Measurements from ENCODE around the gene ZFC3H1. TPM values are rescaled to one million over a fixed set of nuclear protein-coding genes. Genes with fewer than 3 reads are reported as not detected.
A peak's percentile ranks its signal among the peaks of the same experiment; 100 is the strongest.

Gene ZFC3H1
- total and polyA plus RNA-seq, 2 of the 8 experiments (the other 6 are each of a cell fraction or from before 2014, with no cell fraction given), result 20.0 to 32.4 TPM

DNA sequence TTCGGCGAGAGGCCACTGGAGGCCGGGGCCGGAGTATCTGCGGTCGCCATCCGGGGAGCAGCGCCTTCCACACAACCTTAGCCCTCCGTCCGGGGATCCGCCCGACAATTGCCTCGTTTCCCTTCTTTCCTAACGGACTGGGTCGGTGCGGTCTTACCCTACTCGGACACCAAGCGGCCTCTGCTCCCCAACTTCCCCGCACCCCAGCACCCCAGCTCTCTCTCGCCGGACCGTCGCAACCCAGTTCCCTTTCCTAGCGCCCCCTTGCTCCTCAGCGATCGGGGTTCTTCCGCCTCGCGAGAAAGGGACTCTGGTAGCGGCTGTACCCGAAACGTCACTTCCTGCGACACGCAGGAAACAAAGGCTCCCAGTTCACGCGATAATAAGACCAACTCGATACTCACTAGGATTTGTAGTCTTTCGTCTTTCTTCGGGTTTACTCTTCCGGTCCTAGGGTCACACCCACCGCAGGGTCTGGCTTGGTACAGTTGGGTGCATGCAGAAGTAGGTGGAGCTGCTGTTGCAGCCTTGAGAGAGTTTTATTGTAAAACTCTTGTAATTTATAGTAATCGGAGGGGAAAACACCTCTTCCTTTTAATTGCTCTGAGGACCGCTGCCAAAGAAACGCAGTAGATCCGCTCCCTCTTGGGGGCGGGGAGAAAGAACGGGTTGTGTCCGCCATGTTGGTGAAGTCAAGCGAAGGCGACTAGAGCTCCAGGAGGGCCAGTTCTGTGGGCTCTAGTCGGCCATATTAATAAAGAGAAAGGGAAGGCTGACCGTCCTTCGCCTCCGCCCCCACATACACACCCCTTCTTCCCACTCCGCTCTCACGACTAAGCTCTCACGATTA, at the start of gene ZFC3H1, which contains the start of gene THAP2 (continued):
- TF ChIP-seq, protein P1, sequence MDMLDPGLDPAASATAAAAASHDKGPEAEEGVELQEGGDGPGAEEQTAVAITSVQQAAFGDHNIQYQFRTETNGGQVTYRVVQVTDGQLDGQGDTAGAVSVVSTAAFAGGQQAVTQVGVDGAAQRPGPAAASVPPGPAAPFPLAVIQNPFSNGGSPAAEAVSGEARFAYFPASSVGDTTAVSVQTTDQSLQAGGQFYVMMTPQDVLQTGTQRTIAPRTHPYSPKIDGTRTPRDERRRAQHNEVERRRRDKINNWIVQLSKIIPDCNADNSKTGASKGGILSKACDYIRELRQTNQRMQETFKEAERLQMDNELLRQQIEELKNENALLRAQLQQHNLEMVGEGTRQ (IDR thresholded peaks at IDR 0.05; ENCODE audit: low read length), result no peak
- TF ChIP-seq CBX5 (IDR thresholded peaks at IDR 0.05; ENCODE audit: low read depth, low read length) (no peak), ZNF274 (IDR thresholded peaks at IDR 0.05; ENCODE audit: borderline replicate concordance, extremely low read depth, low read length) (no peak), SP4 (IDR thresholded peaks at IDR 0.05; ENCODE audit: low read length) (no peak), CREB1 (IDR thresholded peaks at IDR 0.05) (peak; percentile 94), EZH2 (IDR thresholded peaks at IDR 0.05; ENCODE audit: low read depth, low read length, severe bottlenecking) (no peak), JUND (IDR thresholded peaks at IDR 0.05; ENCODE audit: low read length) (no peak), SAP30 (IDR thresholded peaks at IDR 0.05; ENCODE audit: insufficient read depth, insufficient replicate concordance, low read length) (peak; percentile 82), RXRA (IDR thresholded peaks at IDR 0.05; ENCODE audit: insufficient read depth, low read depth, low read length) (no peak)
- TF ChIP-seq, protein P2, sequence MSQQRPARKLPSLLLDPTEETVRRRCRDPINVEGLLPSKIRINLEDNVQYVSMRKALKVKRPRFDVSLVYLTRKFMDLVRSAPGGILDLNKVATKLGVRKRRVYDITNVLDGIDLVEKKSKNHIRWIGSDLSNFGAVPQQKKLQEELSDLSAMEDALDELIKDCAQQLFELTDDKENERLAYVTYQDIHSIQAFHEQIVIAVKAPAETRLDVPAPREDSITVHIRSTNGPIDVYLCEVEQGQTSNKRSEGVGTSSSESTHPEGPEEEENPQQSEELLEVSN (IDR thresholded peaks at IDR 0.05), result no peak

Measured in H1 (cell line).